ENCODE measurements around the gene TEC. TPM values are rescaled to one million over a fixed set of nuclear protein-coding genes. Genes with fewer than 3 reads are reported as not detected.

TEC gene
- total and polyA plus RNA-seq, 10 donors: 1.9 to 15.3 (median 7.2) TPM

GRCh38 chr4:48205626-48206025 lies 64.0 kb downstream of the TEC start:
- H3K27ac ChIP-seq: no peak overlapping the region
- H3K27me3 ChIP-seq (replicated peaks in 1 of 7): no peaks in the 10 kb centered on the region
- peaks cover 0 to 31% (median 17%) of the 10 kb centered on the region in 6 donors for H3K4me1 ChIP-seq
- WGBS, 5 donors: 72 to 76% (median 74%) methylated on average over 2 of the region's 2 CpGs
- intact Hi-C loops (cut with DNase I; ENCODE audit: low total_unique reads): no loop called here
- no peaks in the 10 kb centered on the region for H3K9me3 ChIP-seq
- no peaks in the 10 kb centered on the region for H3K36me3 ChIP-seq
- no peak overlapping the region for H3K4me3 ChIP-seq
- TF ChIP-seq POLR2A (IDR thresholded peaks at IDR 0.05): no peak
- no peak for TF ChIP-seq CTCF (IDR thresholded peaks at IDR 0.05 in 8 of 11, conservative IDR thresholded peaks at IDR 0.05 in 3 of 11)
- TF ChIP-seq POLR2AphosphoS5 (IDR thresholded peaks at IDR 0.05): no peak
- no peak for DNase-seq

GRCh38 chr4:48205107-48205506 lies 64.5 kb downstream of the TEC start:
- TF ChIP-seq POLR2A (IDR thresholded peaks at IDR 0.05) (no peak), POLR2AphosphoS5 (IDR thresholded peaks at IDR 0.05) (no peak), CTCF (IDR thresholded peaks at IDR 0.05 in 8 of 11, conservative IDR thresholded peaks at IDR 0.05 in 3 of 11) (no peak)
- Histone ChIP-seq H3K4me1 (peaks cover 0 to 28% (median 17%) of the 10 kb centered on the region in 6 donors), H3K27me3 (replicated peaks in 1 of 7) (no peaks in the 10 kb centered on the region), H3K9me3 (no peaks in the 10 kb centered on the region), H3K36me3 (no peaks in the 10 kb centered on the region), H3K27ac (no peak overlapping the region), H3K4me3 (no peak overlapping the region)
- WGBS, 5 donors: 54 to 90% (median 66%) methylated on average over 2 of the region's 2 CpGs
- no peak for DNase-seq
- intact Hi-C loops (cut with DNase I; ENCODE audit: low total_unique reads): no loop called here

- H3K4me1 ChIP-seq: peaks cover 0 to 28% (median 17%) of the 10 kb centered on the region in 6 donors
- no peak for DNase-seq
- intact Hi-C loops (cut with DNase I; ENCODE audit: low total_unique reads): no loop called here
- peak overlapping the region in 3 of 8 donors; percentile 1 to 51 (median 47) for H3K27ac ChIP-seq
- WGBS, 5 donors: 45 to 71% (median 50%) methylated on average over 3 of the region's 3 CpGs
- no peaks in the 10 kb centered on the region for H3K9me3 ChIP-seq
- no peak for TF ChIP-seq CTCF (IDR thresholded peaks at IDR 0.05 in 8 of 11, conservative IDR thresholded peaks at IDR 0.05 in 3 of 11)
- no peak for TF ChIP-seq POLR2A (IDR thresholded peaks at IDR 0.05)
- TF ChIP-seq POLR2AphosphoS5 (IDR thresholded peaks at IDR 0.05): no peak
- H3K4me3 ChIP-seq: no peak overlapping the region
- no peaks in the 10 kb centered on the region for H3K27me3 ChIP-seq (replicated peaks in 1 of 7)
- H3K36me3 ChIP-seq: no peaks in the 10 kb centered on the region
Observed at GRCh38 chr4:48203819-48204218, 65.8 kb downstream of the TEC start.

- intact Hi-C loops (cut with DNase I; ENCODE audit: low total_unique reads): no loop called here
- H3K9me3 ChIP-seq: no peaks in the 10 kb centered on the region
- peaks cover 3 to 53% (median 19%) of the 10 kb centered on the region in 6 donors for H3K4me1 ChIP-seq
- no peak overlapping the region for H3K27ac ChIP-seq
- H3K36me3 ChIP-seq: no peaks in the 10 kb centered on the region
- no peak for DNase-seq
- no peak for TF ChIP-seq POLR2A (IDR thresholded peaks at IDR 0.05)
- no peak for TF ChIP-seq POLR2AphosphoS5 (IDR thresholded peaks at IDR 0.05)
- TF ChIP-seq CTCF (IDR thresholded peaks at IDR 0.05 in 8 of 11, conservative IDR thresholded peaks at IDR 0.05 in 3 of 11): no peak
- H3K27me3 ChIP-seq (replicated peaks in 1 of 7): no peaks in the 10 kb centered on the region
- no peak overlapping the region for H3K4me3 ChIP-seq
- WGBS, 5 donors: 86 to 92% (median 87%) methylated on average over 5 of the region's 5 CpGs
Observed at GRCh38 chr4:48197643-48198237, 71.9 kb downstream of the TEC start.

Data from spleen (tissue), 11 donors.